Frontal cortex (tissue), 4 donors: ENCODE data around the gene FOSL1. TPM values are rescaled to one million over a fixed set of nuclear protein-coding genes. Genes with fewer than 3 reads are reported as not detected.

Source experiments
- DNase-seq, 2 donors: peaks; one replicate each; pipeline ENCODE4 v3.0.0; 2012; ENCODE audit warnings: low spot score in 2 of 2
- FAIRE-seq: peaks from 2 replicates; lab custom pipeline; 2012; peaks lifted over from hg19 to GRCh38; lab: Jason Lieb, UNC
- total RNA-seq: library from RNA; depleted of rRNA; stranded (reverse); fragments of >200 nt; gene quantifications from one replicate; pipeline ENCODE4 v1.2.3, GENCODE V29; 2014
- donor health status: control.
- donor health status: control.
- donor health status: control.

The FOSL1 gene
- total RNA-seq, result not detected

- DNase-seq (peak; percentile 76 to 94), FAIRE-seq (no peak)
These were observed at the start of gene FOSL1 for GRCh38 chr11:65900125-65900898. Gene FOSL1 (minus strand): TSS chr11:65900388. CDS start chr11:65900339, 49 bp downstream.

GRCh38 chr11:65947603-65948125 is 47.5 kb upstream of the FOSL1 start:
- no peak for FAIRE-seq

GRCh38 chr11:65947133-65947532 is 46.9 kb upstream of the FOSL1 start:
- FAIRE-seq (no peak), DNase-seq (no peak)

More at GRCh38 chr11:65947603-65948125, 47.5 kb upstream of the FOSL1 start:
- no peak for DNase-seq

GRCh38 chr11:65946655-65947054 is 46.5 kb upstream of the FOSL1 start:
- FAIRE-seq (no peak), DNase-seq (no peak)

GRCh38 chr11:65945941-65946558 is 45.9 kb upstream of the FOSL1 start:
- DNase-seq (no peak), FAIRE-seq (no peak)

GRCh38 chr11:65945430-65945911 is 45.3 kb upstream of the FOSL1 start, which contains the start of gene TSGA10IP:
Gene TSGA10IP (plus strand): TSS chr11:65945480. CDS start chr11:65945676, 196 bp downstream.
- FAIRE-seq (no peak), DNase-seq (no peak)

GRCh38 chr11:65944767-65945166 is 44.6 kb upstream of the FOSL1 start:
- FAIRE-seq (no peak), DNase-seq (no peak)

GRCh38 chr11:65944191-65944590 is 44.0 kb upstream of the FOSL1 start:
- no peak for DNase-seq
- FAIRE-seq, result no peak

- no peak for FAIRE-seq
- no peak for DNase-seq
These were observed 42.3 kb upstream of the FOSL1 start for GRCh38 chr11:65942531-65942930.

GRCh38 chr11:65941720-65942310 is 41.6 kb upstream of the FOSL1 start:
- no peak for DNase-seq
- no peak for FAIRE-seq

- no peak for FAIRE-seq
- DNase-seq, result no peak
These were observed 37.6 kb upstream of the FOSL1 start for GRCh38 chr11:65937766-65938165.

- FAIRE-seq, result no peak
- no peak for DNase-seq
These were observed 33.8 kb upstream of the FOSL1 start for GRCh38 chr11:65934014-65934413.

GRCh38 chr11:65932558-65932919 is 32.4 kb upstream of the FOSL1 start:
- DNase-seq (no peak), FAIRE-seq (no peak)

- DNase-seq, result no peak
- FAIRE-seq, result no peak
These were observed 31.8 kb upstream of the FOSL1 start for GRCh38 chr11:65931773-65932557.

GRCh38 chr11:65928667-65929066 is 28.5 kb upstream of the FOSL1 start:
- DNase-seq (no peak), FAIRE-seq (no peak)

- FAIRE-seq, result no peak
- DNase-seq, result no peak
These were observed 27.8 kb upstream of the FOSL1 start for GRCh38 chr11:65927904-65928397.

- no peak for FAIRE-seq
- DNase-seq, result no peak
These were observed 25.2 kb upstream of the FOSL1 start for GRCh38 chr11:65925397-65925796.

GRCh38 chr11:65922565-65922964 is 22.4 kb upstream of the FOSL1 start:
- DNase-seq, result no peak
- FAIRE-seq, result no peak

GRCh38 chr11:65921876-65922275 is 21.7 kb upstream of the FOSL1 start:
- FAIRE-seq (no peak), DNase-seq (no peak)
